Neural progenitor cell (in vitro differentiated cells): ENCODE measurements around the gene SOCS2.

Experiments
- CTCF ChIP-seq: fragments of 200-600 bp; sonication (generic); IDR thresholded peaks from 2 replicates; pipeline ENCODE4 v1.5.1; 2017; ENCODE audit warnings: antibody characterized with exemption, mild to moderate bottlenecking
- EZH2phosphoT487 ChIP-seq: fragments of 200-600 bp; sonication (generic); IDR thresholded peaks from 2 replicates; pipeline ENCODE4 v1.6.1; 2017; ENCODE audit warnings: antibody characterized with exemption

GRCh38 chr12:93569301-93569655, 3.2 kb upstream of the SOCS2 start:
- TF ChIP-seq CTCF (no peak), EZH2phosphoT487 (no peak)
